Upper lobe of left lung (tissue), 4 donors: ENCODE results near the gene SERPINA3.

Experiments used
- CTCF ChIP-seq, 6 experiments: fragments of 450-650 bp in 4 of 6; fragments of 200-600 bp in 2 of 6; sonication (generic) in 2 of 6; IDR thresholded peaks; one replicate each; pipeline ENCODE4 v1.5.1; 2016 to 2019; ENCODE audit warnings: antibody characterized with exemption in 6 of 6
- EP300 ChIP-seq, 4 donors: sonication (generic); formaldehyde crosslinking; IDR thresholded peaks; one replicate each; pipeline ENCODE4 v1.5.1; 2017; ENCODE audit warnings: antibody characterized with exemption in 4 of 4, control low read depth in 2 of 4

- no peak for TF ChIP-seq CTCF (IDR thresholded peaks at IDR 0.05)
- no peak for TF ChIP-seq EP300 (IDR thresholded peaks at IDR 0.05)
Measured at GRCh38 chr14:94584591-94585280, 27.5 kb upstream of the SERPINA3 start.
